GM18499 (cell line): Measurements from ENCODE around the gene TMUB1.

ENCODE experiments used
- ATAC-seq: cut with Tn5 transposase; IDR thresholded peaks from one replicate; pipeline ENCODE4 v1.9.1; 2021; ENCODE audit warnings: moderate number of reproducible peaks; ENCODE audit not compliant: insufficient read depth, unreplicated experiment

Gene TMUB1

DNA sequence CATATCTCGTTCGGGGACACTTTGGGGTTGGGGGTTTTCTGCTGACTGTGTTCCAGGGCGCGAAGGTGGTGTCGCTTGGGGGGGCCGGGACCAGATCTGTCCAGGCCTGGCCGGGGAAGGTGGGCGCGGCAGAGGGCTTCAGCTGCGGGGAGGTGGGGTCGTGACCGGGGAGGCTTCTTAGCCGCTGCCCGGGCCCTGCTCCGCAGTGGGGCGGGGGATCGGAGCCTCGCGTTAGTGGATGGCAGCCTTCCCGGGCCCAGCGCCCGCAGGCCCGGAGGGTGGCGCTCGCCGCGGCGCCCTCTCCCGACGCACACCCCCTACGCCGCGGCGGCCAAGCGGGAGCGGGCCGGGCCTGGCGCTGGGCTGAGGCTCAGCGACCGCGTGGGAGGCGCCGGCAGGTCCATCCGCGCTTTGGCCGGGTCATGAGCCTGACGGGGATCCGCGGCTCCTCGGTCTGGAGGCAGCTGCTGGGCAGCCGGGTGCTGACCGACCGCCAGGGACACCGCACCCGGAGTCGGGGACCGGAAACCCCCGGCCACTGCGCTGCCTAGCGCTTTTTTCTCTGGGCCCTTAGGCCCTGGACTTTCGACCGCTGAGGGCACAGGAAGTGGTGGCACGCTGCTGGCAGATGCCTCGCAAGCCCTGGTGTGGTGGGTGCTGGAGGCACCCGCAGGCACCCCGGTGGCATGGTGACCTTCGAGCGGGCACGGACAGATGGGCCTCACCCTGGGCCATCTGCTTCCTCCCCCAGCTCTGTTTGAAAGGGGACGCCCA is 4.1 kb upstream of the TMUB1 start:
- no peak for ATAC-seq

- no peak for ATAC-seq
Measured at GRCh38 chr7:151086802-151087244, 3.5 kb upstream of the TMUB1 start.

DNA sequence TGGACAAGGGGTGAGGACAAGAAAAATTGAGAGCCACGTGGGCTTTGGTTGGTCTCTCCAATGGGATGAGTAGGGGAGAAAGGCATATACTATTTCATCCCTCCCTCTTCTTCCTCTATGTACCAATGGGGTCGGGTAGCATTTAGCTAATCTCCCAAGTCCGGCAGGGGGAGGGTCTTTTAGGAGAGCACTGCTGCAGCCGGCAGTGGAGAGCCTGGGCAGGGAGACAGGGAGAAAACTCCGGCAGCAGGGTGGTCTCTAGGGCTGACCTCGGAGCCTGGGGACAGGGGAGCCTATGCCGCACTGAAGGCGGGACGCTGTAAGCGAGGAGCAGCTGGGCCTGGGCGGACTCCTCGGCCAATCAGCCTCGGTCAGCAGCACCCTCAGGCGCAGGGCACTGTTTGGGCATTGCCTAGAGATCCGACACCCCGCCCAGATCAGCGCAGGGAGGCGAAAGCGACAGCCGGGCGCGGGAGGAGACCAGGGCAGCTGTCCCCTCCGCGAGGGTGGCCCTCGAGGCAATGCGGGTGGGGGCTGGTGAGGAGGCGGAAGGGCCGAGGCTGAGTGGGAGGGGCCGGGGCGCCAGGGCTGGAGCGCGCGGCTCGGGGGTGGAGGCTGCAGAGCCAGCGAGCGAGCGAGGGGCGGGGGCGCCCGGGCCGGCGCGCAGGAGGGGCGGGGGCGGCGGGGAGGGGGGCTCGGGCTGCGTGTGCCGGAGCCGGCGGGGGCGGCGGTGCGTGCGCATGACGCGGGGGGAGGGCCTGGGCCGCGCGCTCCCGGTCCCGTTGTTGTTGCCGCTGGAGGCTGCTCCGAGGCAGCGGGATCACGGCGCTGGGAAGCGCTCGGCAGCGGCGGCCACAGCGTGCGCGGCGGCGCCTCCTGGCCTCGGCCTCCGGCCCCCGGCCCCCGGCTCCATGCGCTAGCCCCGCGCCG is 2.7 kb upstream of the TMUB1 start, which contains the start of gene AGAP3:
AGAP3 (plus strand) TSS at position 785 of the 930 bp plus-strand sequence. CDS start 267 bp downstream, outside the sequence.
- no peak for ATAC-seq

DNA sequence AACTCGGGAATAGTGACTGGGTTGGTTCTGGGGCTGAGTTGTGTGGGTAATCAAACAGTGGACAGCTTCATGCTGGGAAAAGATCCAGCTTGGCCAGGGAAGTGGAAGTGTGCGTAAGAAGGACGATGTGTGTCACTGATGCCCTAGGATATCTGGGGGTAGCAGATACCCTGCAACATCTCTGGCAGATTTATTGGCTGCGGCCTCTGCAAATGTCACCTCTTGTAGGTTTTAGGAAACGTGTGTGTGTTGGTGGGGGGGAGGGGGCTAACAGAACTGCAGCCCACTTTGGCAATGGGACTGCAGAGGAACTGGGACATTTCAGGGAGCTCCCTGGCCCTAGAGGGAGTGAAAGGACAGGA is 2.0 kb upstream of the TMUB1 start:
- ATAC-seq = no peak

DNA sequence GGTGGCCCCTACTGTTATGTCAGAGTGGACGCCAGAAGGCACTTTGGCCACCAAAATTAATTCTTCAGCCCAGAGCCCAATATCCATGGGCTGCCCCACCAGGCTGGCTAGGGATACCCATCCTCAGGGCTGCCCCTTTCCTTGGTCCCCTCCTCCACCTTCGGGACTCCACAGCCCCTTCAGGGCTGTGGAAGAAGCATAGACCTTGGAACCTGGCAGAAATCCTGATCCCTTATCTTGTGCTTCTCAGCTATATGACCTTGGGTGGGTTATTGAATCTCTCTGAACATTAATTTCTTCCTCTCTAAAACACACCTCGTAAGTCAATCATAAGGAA is 499 bp upstream of the TMUB1 start:
- no peak for ATAC-seq

DNA sequence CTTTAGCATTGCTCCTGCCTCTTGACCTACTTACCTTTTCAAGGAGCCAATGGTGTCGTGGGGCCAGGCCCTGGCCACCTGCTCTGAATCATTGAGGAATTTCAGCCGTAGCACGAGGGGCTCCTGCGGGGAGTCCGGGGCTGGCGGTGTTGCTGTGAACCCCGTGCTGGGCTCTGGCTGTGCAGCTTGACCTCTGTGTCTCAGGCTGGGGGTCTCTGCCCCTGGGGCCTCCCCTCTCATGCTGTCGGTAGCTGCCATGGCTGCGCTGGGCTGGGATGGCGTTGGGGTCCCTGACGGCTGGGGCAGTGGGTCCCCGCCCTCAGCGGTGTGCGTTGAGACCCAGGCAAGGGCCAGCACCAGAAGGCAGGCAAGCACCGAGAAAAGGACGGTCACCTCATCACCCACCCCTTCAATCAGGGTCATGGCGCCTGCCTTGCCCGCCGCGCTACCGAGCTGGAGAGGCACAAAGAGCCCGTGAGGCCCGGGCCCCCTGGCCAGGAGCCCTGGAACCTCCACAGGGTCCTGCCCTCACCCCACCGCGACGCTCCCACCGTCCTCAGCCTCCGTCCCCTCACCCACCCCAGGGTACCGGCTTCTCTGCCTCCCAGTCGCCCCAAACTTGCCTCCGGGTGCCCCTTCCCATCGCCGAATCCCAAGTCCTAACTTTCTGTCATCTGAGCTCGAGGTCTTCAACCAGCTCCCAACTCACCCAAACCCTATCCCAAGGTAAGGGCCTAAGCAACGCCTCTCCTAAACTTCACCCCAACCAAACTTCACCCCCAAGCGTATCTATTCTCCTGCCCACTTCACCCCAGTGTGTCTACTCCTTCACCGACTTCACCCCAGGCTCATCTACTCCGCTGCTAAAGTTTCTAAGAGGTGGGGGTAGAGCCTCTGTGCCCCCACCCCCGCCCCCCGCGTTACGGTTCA is 887 bp downstream of the TMUB1 start:
- no peak for ATAC-seq

DNA sequence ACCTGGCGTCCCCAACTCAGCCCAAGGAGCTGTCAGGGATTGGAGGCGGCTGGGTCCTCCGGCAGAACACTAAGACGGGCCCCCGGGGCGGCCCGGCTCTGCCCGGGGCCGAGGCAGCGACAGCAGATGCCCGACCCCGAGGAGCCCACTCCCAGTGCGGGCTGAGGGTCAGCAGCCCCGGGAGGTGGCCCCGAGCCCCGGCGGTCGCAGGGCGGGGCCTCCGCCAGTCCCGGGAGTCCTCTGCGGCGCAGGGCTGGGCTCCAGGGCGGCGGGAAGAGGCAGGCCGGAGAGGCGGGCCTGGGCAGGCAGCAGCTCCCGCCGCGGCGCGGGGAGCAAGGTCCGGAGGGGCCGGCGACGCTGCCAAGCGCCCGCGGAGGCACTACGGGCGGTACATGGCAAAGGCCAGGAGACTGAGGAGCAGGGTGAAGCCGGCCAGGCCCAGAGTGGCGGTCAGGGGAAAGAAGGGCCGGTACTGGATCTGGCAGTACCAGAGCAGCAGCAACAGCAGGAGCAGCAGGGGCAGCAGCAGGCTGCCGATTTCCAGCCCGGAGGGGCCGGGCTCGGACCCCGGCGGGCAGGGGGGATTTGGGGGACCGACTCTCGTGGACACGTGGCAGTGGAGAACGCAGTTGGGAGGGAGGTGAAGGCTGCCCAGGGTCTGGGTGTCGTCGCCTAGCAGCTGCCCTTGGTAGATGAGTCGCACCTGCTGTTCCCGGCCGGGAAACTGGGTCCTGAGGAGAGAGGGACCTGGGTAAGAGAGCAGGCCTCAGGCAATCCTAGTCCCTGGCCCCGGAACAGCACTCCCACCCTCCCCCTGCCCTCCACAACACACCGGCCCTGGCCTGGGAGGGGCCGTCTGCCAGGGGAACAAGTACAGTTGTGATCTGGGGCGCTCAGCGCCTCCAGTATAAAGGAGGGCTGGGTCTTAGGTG is 1.9 kb downstream of the TMUB1 start:
- ATAC-seq = no peak

GRCh38 chr7:151080522-151081169 is 2.6 kb downstream of the TMUB1 start, which contains the start of gene FASTK:
Gene FASTK (minus strand): TSS chr7:151080809. CDS start chr7:151080766, 43 bp downstream.
- ATAC-seq = no peak

GRCh38 chr7:151080067-151080521 is 3.2 kb downstream of the TMUB1 start:
- ATAC-seq = no peak

GRCh38 chr7:151079199-151079910 is 3.9 kb downstream of the TMUB1 start:
- no peak for ATAC-seq

- ATAC-seq = no peak
Measured at GRCh38 chr7:151078233-151079040, 4.9 kb downstream of the TMUB1 start.

GRCh38 chr7:151077705-151078232 is 5.5 kb downstream of the TMUB1 start:
- ATAC-seq = no peak

GRCh38 chr7:151076863-151077704 is 6.2 kb downstream of the TMUB1 start:
- ATAC-seq = no peak

DNA sequence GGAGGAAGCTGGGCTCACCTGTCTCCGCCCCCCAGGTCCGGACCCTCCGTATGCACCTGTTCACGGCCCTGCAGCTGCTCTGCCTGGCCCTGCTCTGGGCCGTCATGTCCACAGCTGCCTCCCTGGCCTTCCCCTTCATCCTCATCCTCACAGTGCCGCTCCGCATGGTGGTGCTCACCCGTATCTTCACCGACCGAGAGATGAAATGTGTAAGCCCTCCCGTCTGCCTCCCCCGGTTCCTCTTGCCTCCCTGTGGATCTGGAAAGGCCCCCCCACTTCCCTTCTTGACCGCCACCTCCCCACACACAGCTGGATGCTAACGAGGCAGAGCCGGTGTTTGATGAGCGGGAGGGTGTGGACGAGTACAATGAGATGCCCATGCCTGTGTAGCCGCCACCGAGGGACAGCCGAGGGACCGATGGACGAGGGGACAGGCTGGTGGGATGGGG is 7.3 kb downstream of the TMUB1 start:
- no peak for ATAC-seq

DNA sequence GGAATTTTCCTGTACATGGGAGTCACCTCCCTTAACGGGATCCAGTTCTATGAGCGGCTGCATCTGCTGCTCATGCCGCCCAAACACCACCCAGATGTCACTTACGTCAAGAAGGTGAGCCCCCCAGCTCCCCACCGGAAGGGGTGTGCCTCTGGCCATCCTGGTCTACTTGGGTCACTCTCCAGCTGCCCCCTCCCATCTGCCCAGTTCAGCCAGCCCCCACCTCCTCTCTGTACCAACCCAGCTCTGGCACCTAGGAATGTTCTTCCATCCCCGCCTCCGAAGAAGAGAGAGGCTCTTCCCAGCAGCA is 7.7 kb downstream of the TMUB1 start:
- no peak for ATAC-seq
